Naive thymus-derived CD4-positive, alpha-beta T cell (primary cell): Measurements from ENCODE around the gene TRIM9. TPM values are rescaled to one million over a fixed set of nuclear protein-coding genes. Genes with fewer than 3 reads are reported as not detected.

ENCODE experiments used
- ATAC-seq: fragments of 150-1000 bp; cut with Tn5 transposase; 2 replicates; pipeline ENCODE4 v1.10.0; 2021; ENCODE audit warnings: mild to moderate bottlenecking, moderate library complexity
- CTCF ChIA-PET: fragments of 350-600 bp; sonication (Branson Sonifier 250); formaldehyde crosslinking; loops from one replicate; lab custom pipeline; 2021; ENCODE audit warnings: antibody characterized with exemption; lab: Charles Lee
- POLR2A ChIA-PET: fragments of 350-600 bp; sonication (Branson Sonifier 250); formaldehyde crosslinking; loops from one replicate; lab custom pipeline; 2021; ENCODE audit warnings: antibody characterized with exemption, inconsistent platforms; lab: Charles Lee
- DNase-seq, 9 donors: peaks; one replicate each; pipeline versions ENCODE4 v3.0.0 to v3.0.0-alpha.2; 2020 to 2022; ENCODE audit warnings: mixed read lengths in 1 of 9
- H3K27ac ChIP-seq: one replicate; pipeline ENCODE4 v1.7.0; 2013; ENCODE audit warnings: mild to moderate bottlenecking, low read depth, low read length, moderate library complexity
- H3K27me3 ChIP-seq, 2 donors: one replicate each; pipeline ENCODE4 v1.7.0; 2013; ENCODE audit warnings: low read length in 2 of 2, mild to moderate bottlenecking in 2 of 2, moderate library complexity in 2 of 2; ENCODE audit not compliant: control insufficient read depth in 2 of 2, insufficient read depth in 2 of 2
- H3K36me3 ChIP-seq, 3 experiments: 1 replicate in 2 of 3; 2 replicates in 1 of 3; pipeline ENCODE4 v1.7.0; 2013; ENCODE audit warnings: low read length in 3 of 3, mild to moderate bottlenecking in 3 of 3, moderate library complexity in 1 of 3; ENCODE audit not compliant: insufficient read depth in 3 of 3, control insufficient read depth in 2 of 3
- H3K4me1 ChIP-seq, 2 donors: one replicate each; pipeline ENCODE4 v1.7.0; 2013; ENCODE audit warnings: low read length in 2 of 2, mild to moderate bottlenecking in 2 of 2, moderate library complexity in 1 of 2; ENCODE audit not compliant: control insufficient read depth in 2 of 2, insufficient read depth in 2 of 2
- H3K4me3 ChIP-seq: 2 replicates; pipeline ENCODE4 v1.7.0; 2013; ENCODE audit warnings: mild to moderate bottlenecking, low read length
- H3K9me3 ChIP-seq, 3 experiments: 1 replicate in 2 of 3; 2 replicates in 1 of 3; pipeline ENCODE4 v1.7.0; 2013; ENCODE audit warnings: low read length in 3 of 3; ENCODE audit not compliant: control insufficient read depth in 2 of 3
- H3K27ac Mint-ChIP-seq, 9 donors: one replicate each; pipeline ENCODE4 v1.8.0; 2020 to 2022; ENCODE audit warnings: mixed read lengths in 9 of 9, mild to moderate bottlenecking in 8 of 9, moderate library complexity in 5 of 9, inconsistent platforms in 2 of 9
- H3K27me3 Mint-ChIP-seq, 5 donors: one replicate each; pipeline ENCODE4 v1.8.0; 2021 to 2022; ENCODE audit warnings: mixed read lengths in 5 of 5, mild to moderate bottlenecking in 1 of 5
- H3K36me3 Mint-ChIP-seq, 5 donors: one replicate each; pipeline ENCODE4 v1.8.0; 2020 to 2022; ENCODE audit warnings: mixed read lengths in 5 of 5, mild to moderate bottlenecking in 3 of 5, inconsistent platforms in 1 of 5
- H3K4me1 Mint-ChIP-seq, 7 donors: one replicate each; pipeline ENCODE4 v1.8.0; 2020 to 2022; ENCODE audit warnings: mixed read lengths in 7 of 7, mild to moderate bottlenecking in 3 of 7, inconsistent platforms in 1 of 7
- H3K4me3 Mint-ChIP-seq, 10 donors: one replicate each; pipeline ENCODE4 v1.8.0; 2020 to 2022; ENCODE audit warnings: mild to moderate bottlenecking in 10 of 10, mixed read lengths in 10 of 10, moderate library complexity in 6 of 10, inconsistent platforms in 2 of 10
- H3K9me3 Mint-ChIP-seq, 11 donors: one replicate each; pipeline ENCODE4 v1.8.0; 2020 to 2022; ENCODE audit warnings: mixed read lengths in 11 of 11, mild to moderate bottlenecking in 4 of 11, inconsistent platforms in 1 of 11, moderate library complexity in 1 of 11
- intact Hi-C, 2 donors: fragments of 100-400 bp; cut with micrococcal nuclease; formaldehyde crosslinking; loops; one replicate each; pipeline ENCODE4 v1.15.1; 2023
- polyA plus RNA-seq, 2 donors: library from polyadenylated mRNA; unstranded; fragments of 300-500 nt; fragmentation: Illumina TruSeq; gene quantifications; one replicate each; pipeline ENCODE4 v1.2.3, GENCODE V29; 2021
- total RNA-seq, 6 experiments: library from RNA in 5 of 6; stranded (reverse) in 5 of 6; gene quantifications; 1 replicate in 5 of 6; 2 replicates in 1 of 6; pipeline ENCODE4 v1.2.3 and lab custom pipeline; 2021 to 2026

TRIM9 gene
- total and polyA plus RNA-seq, 7 experiments from 2014 or later, result 0.04 to 1.7 (median 0.37) TPM

DNA sequence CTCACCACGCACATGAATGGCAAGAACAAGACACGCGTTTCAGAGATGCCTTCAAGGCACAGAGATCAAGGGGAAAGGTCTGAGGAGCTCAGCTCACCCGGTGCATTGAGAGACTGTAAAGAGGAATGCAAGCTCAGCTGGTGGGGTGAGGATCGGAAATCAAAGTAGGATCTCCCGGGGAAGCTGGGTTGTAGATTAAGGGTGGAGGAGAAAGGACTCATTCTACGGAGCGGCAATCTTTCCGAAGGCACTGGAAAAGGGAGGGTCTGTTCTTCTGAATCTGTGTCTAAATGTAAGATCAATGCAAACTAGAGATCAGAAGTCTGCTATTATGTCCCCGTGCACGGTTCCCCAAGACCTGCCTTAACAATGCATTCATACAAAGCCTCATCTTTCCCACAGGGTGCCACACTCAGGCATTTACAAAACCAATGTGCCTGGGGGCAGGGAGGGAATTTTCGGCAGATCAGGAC is 109.0 kb downstream of the TRIM9 start:
- Histone ChIP-seq H3K27ac (no peak overlapping the region), H3K4me1 (no peaks in the 10 kb centered on the region), H3K4me3 (no peak overlapping the region), H3K36me3 (no peaks in the 10 kb centered on the region), H3K27me3 (peaks cover 0 to 6% of the 10 kb centered on the region in 2 donors), H3K9me3 (no peaks in the 10 kb centered on the region)
- no peaks in the 10 kb centered on the region for H3K4me1 Mint-ChIP-seq
- ATAC-seq (no peak), DNase-seq (no peak)
- peaks cover 0 to 3% (median 0%) of the 10 kb centered on the region in 5 donors for H3K36me3 Mint-ChIP-seq
- H3K9me3 Mint-ChIP-seq, result no peaks in the 10 kb centered on the region
- POLR2A ChIA-PET, result no interaction called here
- no peak overlapping the region for H3K4me3 Mint-ChIP-seq
- peaks cover 0 to 13% (median 9%) of the 10 kb centered on the region in 5 donors for H3K27me3 Mint-ChIP-seq
- no peak overlapping the region for H3K27ac Mint-ChIP-seq
- intact Hi-C loops, result no loop called here
- CTCF ChIA-PET, result no interaction called here

DNA sequence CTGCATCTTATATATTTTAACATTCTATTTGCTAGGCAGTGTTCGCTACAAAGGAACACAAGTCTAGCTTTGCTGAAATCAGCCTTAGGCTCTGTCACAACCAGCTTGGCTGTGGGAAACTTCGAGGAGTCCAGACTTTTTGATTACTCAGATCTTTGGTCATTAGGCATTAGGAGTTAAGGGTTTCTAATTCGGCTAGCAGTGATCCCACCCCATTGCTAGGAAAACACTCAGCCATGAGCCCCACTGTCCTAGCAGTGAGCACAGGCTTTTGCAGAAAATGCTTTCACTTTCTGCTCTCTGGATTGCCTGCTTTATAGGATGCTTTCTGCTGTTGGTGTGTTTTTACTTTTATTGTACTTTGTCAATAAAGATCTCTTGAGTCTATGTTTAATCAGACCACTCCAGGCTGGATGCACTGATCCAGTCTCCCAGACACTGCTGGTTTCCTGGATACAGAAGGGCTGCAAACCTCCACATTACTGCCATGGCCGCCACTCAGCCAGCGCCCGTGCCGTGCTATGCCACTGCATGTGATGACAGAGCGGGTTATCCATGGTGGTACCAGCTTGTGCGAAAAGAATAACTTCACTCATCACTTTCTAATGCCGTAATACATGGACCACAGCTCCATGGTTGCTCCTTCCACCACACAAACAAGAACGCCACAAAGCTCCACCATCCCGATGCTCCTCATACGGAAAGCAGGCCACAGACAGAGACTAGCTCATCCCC is 109.6 kb downstream of the TRIM9 start:
- intact Hi-C loops, result no loop called here
- DNase-seq, result no peak
- Mint-ChIP-seq H3K9me3 (no peaks in the 10 kb centered on the region), H3K4me1 (no peaks in the 10 kb centered on the region), H3K4me3 (no peak overlapping the region), H3K36me3 (peaks cover 0 to 3% (median 0%) of the 10 kb centered on the region in 5 donors), H3K27me3 (peaks cover 0 to 12% (median 9%) of the 10 kb centered on the region in 5 donors), H3K27ac (no peak overlapping the region)
- Histone ChIP-seq H3K27me3 (peaks cover 0 to 6% of the 10 kb centered on the region in 2 donors), H3K9me3 (no peaks in the 10 kb centered on the region), H3K4me1 (no peaks in the 10 kb centered on the region), H3K36me3 (no peaks in the 10 kb centered on the region), H3K27ac (no peak overlapping the region), H3K4me3 (no peak overlapping the region)
- CTCF ChIA-PET, result no interaction called here
- POLR2A ChIA-PET, result no interaction called here
- no peak for ATAC-seq

DNA sequence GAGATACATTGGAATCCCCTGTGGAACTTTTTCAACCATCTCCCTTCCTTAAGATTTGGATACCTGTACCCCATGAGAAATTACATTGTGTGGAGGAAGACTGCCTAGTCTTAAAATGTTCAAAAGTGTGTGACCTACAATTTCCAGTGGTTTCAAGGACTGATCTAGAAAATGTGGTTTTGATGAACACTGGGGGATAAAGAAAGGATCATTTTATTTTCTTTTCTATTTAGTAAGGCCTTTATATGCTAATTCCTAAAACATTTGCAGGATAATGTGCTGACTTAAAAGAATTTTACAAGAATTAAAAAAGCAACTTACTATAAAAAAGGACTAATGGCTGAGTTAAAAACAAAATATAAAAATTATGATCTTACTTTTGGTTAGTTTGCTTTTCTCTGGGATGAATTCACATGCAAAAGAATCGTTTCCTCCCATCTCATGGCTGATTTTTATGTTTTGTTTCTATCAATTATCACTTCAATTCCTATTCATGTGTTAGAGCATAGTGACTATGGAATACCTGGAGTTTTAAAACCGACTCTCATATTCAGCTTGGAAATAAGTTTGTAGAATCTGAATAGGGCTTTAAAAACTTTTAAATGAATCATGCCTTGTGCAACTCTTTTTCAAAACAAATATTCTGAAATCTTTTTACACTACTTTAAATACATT is 110.7 kb downstream of the TRIM9 start:
- H3K9me3 Mint-ChIP-seq, result no peaks in the 10 kb centered on the region

DNA sequence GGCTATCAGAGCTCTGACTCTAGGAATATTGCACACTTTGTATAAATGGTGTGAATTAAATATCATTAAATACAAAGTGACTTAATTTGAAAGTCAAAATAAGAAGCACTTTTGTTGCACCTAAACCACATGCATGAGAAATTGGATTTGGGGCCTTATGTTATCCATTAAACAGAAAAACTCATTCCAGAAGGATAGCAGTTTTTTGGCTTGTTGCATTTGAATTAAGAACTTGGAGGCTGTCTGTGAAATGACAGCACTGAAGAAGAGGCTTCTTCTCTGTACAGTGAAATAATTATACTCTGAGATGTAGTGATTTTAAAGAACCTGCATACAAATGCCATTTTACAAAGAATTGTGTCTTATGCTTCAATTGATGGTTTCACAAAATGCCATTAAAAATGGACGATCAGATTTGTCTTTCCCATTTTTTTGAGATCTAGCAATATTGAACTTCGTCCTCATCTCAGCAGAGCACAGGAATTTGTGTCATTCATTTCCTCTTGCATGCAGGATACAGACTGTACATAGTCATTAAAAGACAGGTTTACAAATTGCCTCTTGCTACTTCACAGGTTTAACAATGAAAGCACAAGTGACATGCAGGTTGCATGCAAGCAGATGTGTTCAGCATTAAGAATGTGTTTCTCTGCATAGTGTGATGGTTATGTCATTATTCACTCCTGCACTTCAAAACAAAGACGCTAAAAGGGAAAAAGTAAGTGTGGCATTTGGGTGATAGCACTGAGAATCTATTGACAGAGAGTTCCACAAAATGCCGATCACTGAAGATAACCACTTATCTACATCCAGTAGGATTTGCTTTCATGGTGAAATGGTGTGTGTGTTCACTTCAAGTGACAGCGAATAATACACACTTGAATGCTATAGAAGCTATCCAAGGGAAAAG is 114.7 kb downstream of the TRIM9 start:
- peaks cover 0 to 2% (median 0%) of the 10 kb centered on the region in 11 donors for H3K9me3 Mint-ChIP-seq
- H3K36me3 ChIP-seq, result no peaks in the 10 kb centered on the region
- H3K27me3 ChIP-seq, result peaks cover 0 to 6% of the 10 kb centered on the region in 2 donors
- no peak overlapping the region for H3K4me3 Mint-ChIP-seq
- DNase-seq (no peak), ATAC-seq (no peak)
- H3K4me3 ChIP-seq, result no peak overlapping the region
- no peak overlapping the region for H3K27ac ChIP-seq
- ChIA-PET POLR2A (no interaction called here), CTCF (no interaction called here)
- H3K27ac Mint-ChIP-seq, result no peak overlapping the region
- H3K9me3 ChIP-seq, result no peaks in the 10 kb centered on the region
- peaks cover 0 to 7% (median 5%) of the 10 kb centered on the region in 5 donors for H3K27me3 Mint-ChIP-seq
- no peaks in the 10 kb centered on the region for H3K36me3 Mint-ChIP-seq
- intact Hi-C loops, result no loop called here
- H3K4me1 Mint-ChIP-seq, result no peaks in the 10 kb centered on the region
- no peaks in the 10 kb centered on the region for H3K4me1 ChIP-seq

More for the DNA sequence above, 110.7 kb downstream of the TRIM9 start:
- H3K27ac Mint-ChIP-seq, result no peak overlapping the region
- Histone ChIP-seq H3K9me3 (no peaks in the 10 kb centered on the region), H3K27me3 (peaks cover 0 to 6% of the 10 kb centered on the region in 2 donors), H3K4me1 (no peaks in the 10 kb centered on the region), H3K36me3 (no peaks in the 10 kb centered on the region), H3K4me3 (no peak overlapping the region), H3K27ac (no peak overlapping the region)
- H3K36me3 Mint-ChIP-seq, result peaks cover 0 to 3% (median 0%) of the 10 kb centered on the region in 5 donors
- ChIA-PET CTCF (no interaction called here), POLR2A (no interaction called here)
- H3K4me1 Mint-ChIP-seq, result no peaks in the 10 kb centered on the region
- no peak overlapping the region for H3K4me3 Mint-ChIP-seq
- intact Hi-C loops, result no loop called here
- peaks cover 0 to 13% (median 9%) of the 10 kb centered on the region in 5 donors for H3K27me3 Mint-ChIP-seq
- ATAC-seq (no peak), DNase-seq (no peak)

DNA sequence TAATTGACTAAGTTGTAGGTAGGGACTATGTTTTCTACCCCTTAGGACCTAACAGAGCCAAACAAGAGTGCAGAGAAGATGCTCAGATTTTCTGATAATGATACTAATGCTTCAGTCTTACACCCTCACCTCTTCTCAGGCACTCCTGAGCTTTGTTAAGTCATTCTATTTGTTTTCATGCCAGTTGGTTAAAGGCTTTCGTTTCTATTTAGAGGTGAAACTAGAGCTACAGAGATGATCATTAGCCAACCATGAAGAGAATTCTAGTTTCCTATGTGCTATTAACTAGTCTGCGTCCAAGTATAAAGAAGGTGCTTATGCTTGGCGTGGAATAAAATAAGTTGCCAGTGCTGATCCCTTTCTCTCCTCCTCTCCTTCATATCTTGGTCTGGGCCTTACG is 116.0 kb downstream of the TRIM9 start:
- H3K27me3 ChIP-seq, result no peaks in the 10 kb centered on the region
- H3K27ac Mint-ChIP-seq, result no peak overlapping the region
- no peaks in the 10 kb centered on the region for H3K4me1 ChIP-seq
- no peak overlapping the region for H3K4me3 Mint-ChIP-seq
- ATAC-seq, result no peak
- DNase-seq, result no peak
- H3K36me3 Mint-ChIP-seq, result no peaks in the 10 kb centered on the region
- H3K27ac ChIP-seq, result no peak overlapping the region
- peaks cover 0 to 3% (median 0%) of the 10 kb centered on the region in 11 donors for H3K9me3 Mint-ChIP-seq
- CTCF ChIA-PET, result no interaction called here
- peaks cover 0 to 7% (median 5%) of the 10 kb centered on the region in 5 donors for H3K27me3 Mint-ChIP-seq
- no peak overlapping the region for H3K4me3 ChIP-seq
- no peaks in the 10 kb centered on the region for H3K36me3 ChIP-seq
- POLR2A ChIA-PET, result interaction anchor here (0.6 kb wide), 1 partner anchor 116 kb away, joined by 3 read pairs; the partner anchor contains the start of gene TRIM9
- intact Hi-C loops, result no loop called here
- H3K4me1 Mint-ChIP-seq, result no peaks in the 10 kb centered on the region
- H3K9me3 ChIP-seq, result no peaks in the 10 kb centered on the region

DNA sequence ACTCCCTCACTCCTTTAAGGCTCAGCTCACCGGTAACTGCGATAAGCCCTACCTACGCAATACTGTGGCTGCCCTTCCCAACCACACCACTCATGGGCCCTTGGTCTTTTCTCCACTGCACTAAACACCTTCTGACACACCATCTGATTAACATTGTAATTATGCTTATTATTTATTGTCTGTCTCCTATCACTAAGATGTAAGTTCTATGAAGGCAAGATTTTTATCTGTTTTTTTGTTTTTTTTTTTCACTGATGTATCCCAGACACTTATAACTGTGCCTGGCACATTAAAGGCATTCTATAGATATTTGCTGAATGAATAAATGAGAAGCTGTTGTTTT is 116.4 kb downstream of the TRIM9 start:
- Histone ChIP-seq H3K4me3 (no peak overlapping the region), H3K4me1 (no peaks in the 10 kb centered on the region), H3K36me3 (no peaks in the 10 kb centered on the region), H3K27me3 (no peaks in the 10 kb centered on the region), H3K27ac (no peak overlapping the region), H3K9me3 (no peaks in the 10 kb centered on the region)
- no peak overlapping the region for H3K27ac Mint-ChIP-seq
- DNase-seq (no peak), ATAC-seq (peak; percentile 14)
- H3K27me3 Mint-ChIP-seq, result peaks cover 0 to 7% (median 5%) of the 10 kb centered on the region in 5 donors
- ChIA-PET CTCF (no interaction called here), POLR2A (interaction anchor here (0.6 kb wide), 1 partner anchor 116 kb away, joined by 3 read pairs; the partner anchor contains the start of gene TRIM9)
- no peak overlapping the region for H3K4me3 Mint-ChIP-seq
- no peaks in the 10 kb centered on the region for H3K36me3 Mint-ChIP-seq
- no peaks in the 10 kb centered on the region for H3K4me1 Mint-ChIP-seq
- intact Hi-C loops, result no loop called here
- peaks cover 0 to 3% (median 0%) of the 10 kb centered on the region in 11 donors for H3K9me3 Mint-ChIP-seq
